Loucy (cell line): Measurements from ENCODE around the gene OR6P1.

Experiments used
- H2AFZ ChIP-seq: fragments of 200-600 bp; sonication (generic); 2 replicates; pipeline ENCODE4 v1.6.0; 2016; ENCODE audit warnings: antibody characterized with exemption, mild to moderate bottlenecking, low read length, moderate library complexity
- H3F3A ChIP-seq: fragments of 200-600 bp; 2 replicates; pipeline ENCODE4 v1.6.0; 2016; ENCODE audit warnings: antibody characterized with exemption, low read depth, mild to moderate bottlenecking
- H3K27me3 ChIP-seq: fragments of 200-600 bp; sonication (generic); 2 replicates; pipeline ENCODE4 v1.6.1; 2014; ENCODE audit warnings: low read length, mild to moderate bottlenecking; ENCODE audit not compliant: insufficient read depth, poor library complexity, severe bottlenecking
- H3K36me3 ChIP-seq: fragments of 200-600 bp; sonication (generic); 2 replicates; pipeline ENCODE4 v1.6.1; 2016; ENCODE audit warnings: low read length; ENCODE audit not compliant: insufficient read depth
- H3K4me1 ChIP-seq: fragments of 200-600 bp; sonication (generic); 2 replicates; pipeline ENCODE4 v1.5.1; 2014; ENCODE audit warnings: low read length, mild to moderate bottlenecking; ENCODE audit not compliant: insufficient read depth, poor library complexity, severe bottlenecking
- H3K4me2 ChIP-seq: fragments of 200-600 bp; sonication (generic); 2 replicates; pipeline ENCODE4 v1.6.0; 2014; ENCODE audit warnings: antibody characterized with exemption, low read length, low read depth, mild to moderate bottlenecking; ENCODE audit not compliant: poor library complexity, severe bottlenecking
- H3K4me3 ChIP-seq: fragments of 200-600 bp; sonication (generic); 2 replicates; pipeline ENCODE4 v1.5.1; 2014; ENCODE audit warnings: low read length, mild to moderate bottlenecking, mixed read lengths; ENCODE audit not compliant: poor library complexity, severe bottlenecking
- H3K79me2 ChIP-seq: fragments of 200-600 bp; sonication (generic); 2 replicates; pipeline ENCODE4 v1.6.1; 2014; ENCODE audit warnings: low read length; ENCODE audit not compliant: insufficient read depth
- H3K9ac ChIP-seq: fragments of 200-600 bp; sonication (generic); 2 replicates; pipeline ENCODE4 v1.6.0; 2014; ENCODE audit warnings: mild to moderate bottlenecking, low read depth, low read length, moderate library complexity; ENCODE audit not compliant: poor library complexity, severe bottlenecking
- H3K9me2 ChIP-seq: fragments of 200-600 bp; sonication (generic); replicated peaks from 2 replicates; pipeline ENCODE4 v1.6.1; 2016; ENCODE audit warnings: low read depth, low read length, mixed read lengths
- H3K9me3 ChIP-seq: fragments of 200-600 bp; sonication (generic); 2 replicates; pipeline ENCODE4 v1.6.1; 2014; ENCODE audit warnings: mild to moderate bottlenecking, antibody characterized with exemption, low read length, low read depth; ENCODE audit not compliant: insufficient read depth
- H4K20me1 ChIP-seq: fragments of 200-600 bp; sonication (generic); 2 replicates; pipeline ENCODE4 v1.6.0; 2014; ENCODE audit warnings: antibody characterized with exemption, low read length, mild to moderate bottlenecking; ENCODE audit not compliant: insufficient read depth, poor library complexity, severe bottlenecking
- CTCF ChIP-seq: fragments of 200-600 bp; sonication (generic); conservative IDR thresholded peaks from 2 replicates; pipeline ENCODE4 v1.5.1; 2014; ENCODE audit warnings: mild to moderate bottlenecking, antibody characterized with exemption, low read length
- EZH2phosphoT487 ChIP-seq: fragments of 200-600 bp; IDR thresholded peaks from 2 replicates; pipeline ENCODE4 v1.6.1; 2018; ENCODE audit warnings: antibody characterized with exemption, mild to moderate bottlenecking, moderate library complexity, borderline replicate concordance

OR6P1 gene

GRCh38 chr1:158607296-158607695, 36.9 kb upstream of the OR6P1 start:
- H3K4me1 ChIP-seq, result no peaks in the 10 kb centered on the region
- H4K20me1 ChIP-seq, result no peaks in the 10 kb centered on the region
- H3K79me2 ChIP-seq, result no peaks in the 10 kb centered on the region
- H3K9me2 ChIP-seq, result no peaks in the 10 kb centered on the region
- no peak overlapping the region for H3K9ac ChIP-seq
- no peak overlapping the region for H2AFZ ChIP-seq
- H3K4me3 ChIP-seq, result no peak overlapping the region
- H3K36me3 ChIP-seq, result no peaks in the 10 kb centered on the region
- H3K9me3 ChIP-seq, result no peaks in the 10 kb centered on the region
- H3K4me2 ChIP-seq, result no peak overlapping the region
- no peaks in the 10 kb centered on the region for H3K27me3 ChIP-seq
- TF ChIP-seq EZH2phosphoT487 (no peak), CTCF (no peak)
- H3F3A ChIP-seq, result no peaks in the 10 kb centered on the region

DNA sequence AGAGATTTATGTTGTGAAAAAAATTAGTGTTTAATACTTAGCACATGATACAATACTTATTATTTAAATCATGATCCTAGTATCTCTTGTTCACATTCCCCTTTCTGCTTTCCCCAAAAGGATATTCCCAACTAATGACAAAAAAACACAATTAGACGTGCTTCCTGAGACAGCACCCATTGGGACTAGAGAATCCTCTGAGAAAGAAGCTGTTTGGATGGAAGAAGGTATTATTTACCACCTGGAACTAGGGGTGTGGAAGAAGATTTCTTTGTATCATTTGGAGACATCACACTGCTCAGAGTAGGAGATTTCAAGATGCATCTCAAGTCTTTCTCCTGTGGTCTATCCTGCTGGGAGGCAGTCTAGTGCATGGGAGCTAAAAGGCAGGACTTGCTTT, 34.6 kb upstream of the OR6P1 start, which contains the start of gene OR10Z1:
Gene OR10Z1 (plus strand): TSS at position 301 of the 400 bp plus-strand sequence. CDS start 1,171 bp downstream, outside the sequence.
- Histone ChIP-seq H3K4me3 (no peak within 1 kb of the TSS), H3K9ac (no peak within 1 kb of the TSS), H3K4me1 (no peaks in the 10 kb centered on the region), H3K9me3 (no peaks in the 10 kb centered on the region), H3K79me2 (no peaks in the 10 kb centered on the region), H3K4me2 (no peak within 1 kb of the TSS), H2AFZ (no peak within 1 kb of the TSS), H3F3A (no peaks in the 10 kb centered on the region), H4K20me1 (no peaks in the 10 kb centered on the region), H3K27me3 (no peaks in the 10 kb centered on the region), H3K36me3 (no peaks in the 10 kb centered on the region), H3K9me2 (no peaks in the 10 kb centered on the region)
- TF ChIP-seq EZH2phosphoT487, result no peak
- no peak for TF ChIP-seq CTCF

DNA sequence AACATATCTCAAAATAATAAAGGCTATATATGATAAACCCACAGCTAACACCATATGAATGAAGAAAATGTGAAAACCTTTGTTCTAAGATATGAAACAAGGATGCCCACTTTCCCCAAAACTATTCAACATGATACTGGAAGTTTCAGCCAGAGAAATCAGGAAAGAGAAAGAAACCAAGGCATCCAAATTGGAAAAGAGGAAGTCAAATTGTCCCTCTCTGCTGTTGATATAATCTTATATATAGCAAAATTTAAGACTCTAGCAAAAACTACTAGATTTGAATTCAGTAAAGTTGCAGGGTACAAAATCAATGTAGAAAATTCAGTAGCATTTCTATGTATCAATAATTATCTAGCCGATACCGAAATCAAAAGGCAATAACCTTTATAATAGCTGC, 30.4 kb upstream of the OR6P1 start:
- H2AFZ ChIP-seq, result no peak overlapping the region
- H3K4me3 ChIP-seq, result no peak overlapping the region
- H3K9ac ChIP-seq, result no peak overlapping the region
- H3K4me1 ChIP-seq, result no peaks in the 10 kb centered on the region
- H4K20me1 ChIP-seq, result no peaks in the 10 kb centered on the region
- H3F3A ChIP-seq, result no peaks in the 10 kb centered on the region
- no peaks in the 10 kb centered on the region for H3K79me2 ChIP-seq
- no peak overlapping the region for H3K4me2 ChIP-seq
- no peaks in the 10 kb centered on the region for H3K36me3 ChIP-seq
- TF ChIP-seq CTCF, result no peak
- TF ChIP-seq EZH2phosphoT487, result no peak
- no peaks in the 10 kb centered on the region for H3K27me3 ChIP-seq
- peaks cover 9% of the 10 kb centered on the region; the same call in 1 of the 2 replicates for H3K9me3 ChIP-seq
- no peaks in the 10 kb centered on the region for H3K9me2 ChIP-seq
